Neuronal stem cell (in vitro differentiated cells): Measurements from ENCODE around the gene CA12.

ENCODE experiments used
- DNase-seq: peaks from one replicate; pipeline ENCODE4 v3.0.0-alpha.2; 2013; ENCODE audit warnings: low spot score
- H2AFZ ChIP-seq: one replicate; pipeline ENCODE4 v1.6.1; 2013; ENCODE audit warnings: mild to moderate bottlenecking, low read length, inconsistent platforms
- H2AK5ac ChIP-seq: 2 replicates; pipeline ENCODE4 v1.6.1; 2013; ENCODE audit warnings: low read depth, mild to moderate bottlenecking, inconsistent platforms, low read length, moderate library complexity, mixed read lengths
- H2BK120ac ChIP-seq: 2 replicates; pipeline ENCODE4 v1.6.1; 2013; ENCODE audit warnings: low read depth, mild to moderate bottlenecking, inconsistent platforms, low read length, moderate library complexity, mixed read lengths
- H2BK12ac ChIP-seq: one replicate; pipeline ENCODE4 v1.6.1; 2013; ENCODE audit warnings: low read length, inconsistent platforms
- H2BK15ac ChIP-seq: 2 replicates; pipeline ENCODE4 v1.6.1; 2013; ENCODE audit warnings: mild to moderate bottlenecking, low read length, inconsistent platforms, mixed read lengths
- H2BK5ac ChIP-seq: one replicate; pipeline ENCODE4 v1.6.1; 2013; ENCODE audit warnings: inconsistent platforms, mild to moderate bottlenecking, low read length, moderate library complexity
- H3K14ac ChIP-seq: one replicate; pipeline ENCODE4 v1.6.1; 2013; ENCODE audit warnings: low read length, inconsistent platforms
- H3K18ac ChIP-seq: 2 replicates; pipeline ENCODE4 v1.6.1; 2013; ENCODE audit warnings: low read length, inconsistent platforms
- H3K23ac ChIP-seq: 2 replicates; pipeline ENCODE4 v1.6.1; 2013; ENCODE audit warnings: low read depth, mild to moderate bottlenecking, mixed read lengths, low read length, inconsistent platforms; ENCODE audit not compliant: poor library complexity
- H3K27ac ChIP-seq: replicated peaks from 3 replicates; pipeline ENCODE4 v1.5.1; 2013; ENCODE audit warnings: low read length, inconsistent platforms
- H3K27me3 ChIP-seq, 3 experiments: 2 replicates each; pipeline ENCODE4 v1.6.1; 2013; ENCODE audit warnings: low read length in 3 of 3, mild to moderate bottlenecking in 2 of 3, inconsistent platforms in 1 of 3, low read depth in 1 of 3, mixed read lengths in 1 of 3, moderate library complexity in 1 of 3; ENCODE audit not compliant: control insufficient read depth in 3 of 3, insufficient read depth in 3 of 3
- H3K36me3 ChIP-seq, 2 donors: replicated peaks in 1 of 2; 2 replicates each; pipeline ENCODE4 v1.6.1; 2013; ENCODE audit warnings: low read length in 2 of 2; ENCODE audit not compliant: control insufficient read depth in 2 of 2, insufficient read depth in 2 of 2
- H3K4ac ChIP-seq: 2 replicates; pipeline ENCODE4 v1.6.1; 2013; ENCODE audit warnings: inconsistent platforms, mild to moderate bottlenecking, low read length, moderate library complexity
- H3K4me1 ChIP-seq, 2 donors: 1 replicate in 1 of 2; 2 replicates in 1 of 2; pipeline ENCODE4 v1.6.1; 2013; ENCODE audit warnings: low read length in 2 of 2, low read depth in 1 of 2; ENCODE audit not compliant: control insufficient read depth in 2 of 2, insufficient read depth in 1 of 2
- H3K4me2 ChIP-seq: one replicate; pipeline ENCODE4 v1.6.1; 2013; ENCODE audit warnings: mild to moderate bottlenecking, low read length, inconsistent platforms; ENCODE audit not compliant: insufficient read depth, poor library complexity, severe bottlenecking
- H3K4me3 ChIP-seq, 2 donors: 2 replicates each; pipeline ENCODE4 v1.5.1; 2013; ENCODE audit warnings: low read length in 2 of 2, mild to moderate bottlenecking in 2 of 2, inconsistent platforms in 1 of 2, moderate library complexity in 1 of 2
- H3K79me1 ChIP-seq: one replicate; pipeline ENCODE4 v1.6.1; 2013; ENCODE audit warnings: low read depth, mild to moderate bottlenecking, inconsistent platforms, low read length, moderate library complexity
- H3K9ac ChIP-seq: one replicate; pipeline ENCODE4 v1.6.1; 2013; ENCODE audit warnings: mild to moderate bottlenecking, low read depth, low read length, inconsistent platforms; ENCODE audit not compliant: poor library complexity
- H3K9me3 ChIP-seq, 2 donors: replicated peaks in 1 of 2; 2 replicates each; pipeline versions ENCODE3 to v1.6.1; 2013; ENCODE audit warnings: low read length in 2 of 2, mild to moderate bottlenecking in 2 of 2, inconsistent platforms in 1 of 2, low read depth in 1 of 2, mixed read lengths in 1 of 2, moderate library complexity in 1 of 2; ENCODE audit not compliant: control insufficient read depth in 2 of 2, insufficient read depth in 1 of 2
- H4K8ac ChIP-seq: one replicate; pipeline ENCODE4 v1.6.1; 2013; ENCODE audit warnings: low read depth, mild to moderate bottlenecking, inconsistent platforms, low read length, moderate library complexity
- H4K91ac ChIP-seq: one replicate; pipeline ENCODE4 v1.6.1; 2013; ENCODE audit warnings: low read length, low read depth, mild to moderate bottlenecking, inconsistent platforms; ENCODE audit not compliant: poor library complexity
- WGBS, 2 donors: extraction: QIAGEN DNeasy Blood & Tissue Kit; methylation state at CpG; one replicate each; pipeline ENCODE4 v1.1.7; 2013; ENCODE audit warnings: missing lambda C conversion rate in 2 of 2, mixed read lengths in 1 of 2; ENCODE audit not compliant: insufficient read length in 2 of 2, insufficient replicate concordance in 1 of 2; ENCODE audit errors: extremely low coverage in 2 of 2; 5-methylcytosine and 5-hydroxymethylcytosine counted together

CA12 gene

DNA sequence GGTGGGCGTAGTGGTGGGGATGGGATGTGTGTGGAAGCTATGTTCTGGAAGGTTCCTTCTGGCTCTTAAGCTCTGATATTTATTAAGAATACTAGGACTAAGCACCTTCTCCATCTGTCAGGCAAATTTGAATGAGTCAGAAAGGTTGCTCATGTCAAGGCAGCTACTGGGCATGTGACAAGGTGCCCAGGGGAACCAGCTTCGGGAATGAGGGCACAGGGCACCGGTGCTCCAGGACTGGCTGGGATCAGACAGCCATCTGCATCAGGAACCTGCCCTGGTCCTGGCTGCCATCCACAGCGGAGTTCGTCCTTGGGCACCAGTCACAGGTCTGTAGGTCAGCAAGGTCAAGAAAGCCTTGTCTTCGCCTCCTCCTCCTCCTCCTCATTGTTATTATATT, 32.5 kb downstream of the CA12 start:
- H3K4me2 ChIP-seq = no peak overlapping the region
- H2BK120ac ChIP-seq = no peak overlapping the region
- WGBS, 2 donors = no CpG with 5 or more reads among the region's 6 CpGs
- no peaks in the 10 kb centered on the region for H3K79me1 ChIP-seq
- no peak for DNase-seq
- no peak overlapping the region for H4K8ac ChIP-seq
- no peak overlapping the region for H2BK5ac ChIP-seq
- H3K18ac ChIP-seq = no peak overlapping the region
- H3K9me3 ChIP-seq = no peaks in the 10 kb centered on the region
- H2AFZ ChIP-seq = no peak overlapping the region
- no peak overlapping the region for H2BK15ac ChIP-seq
- no peak overlapping the region for H4K91ac ChIP-seq
- no peak overlapping the region for H3K27ac ChIP-seq
- no peak overlapping the region for H3K23ac ChIP-seq
- H2AK5ac ChIP-seq = no peak overlapping the region
- H3K4me3 ChIP-seq = no peak overlapping the region
- H3K4ac ChIP-seq = no peak overlapping the region
- peaks cover 0 to 13% (median 3%) of the 10 kb centered on the region in 3 experiments for H3K27me3 ChIP-seq
- H3K4me1 ChIP-seq = peaks cover 0 to 9% of the 10 kb centered on the region in 2 donors
- H2BK12ac ChIP-seq = no peak overlapping the region
- no peaks in the 10 kb centered on the region for H3K36me3 ChIP-seq
- peak overlapping the region; percentile 50 for H3K14ac ChIP-seq
- H3K9ac ChIP-seq = no peak overlapping the region

DNA sequence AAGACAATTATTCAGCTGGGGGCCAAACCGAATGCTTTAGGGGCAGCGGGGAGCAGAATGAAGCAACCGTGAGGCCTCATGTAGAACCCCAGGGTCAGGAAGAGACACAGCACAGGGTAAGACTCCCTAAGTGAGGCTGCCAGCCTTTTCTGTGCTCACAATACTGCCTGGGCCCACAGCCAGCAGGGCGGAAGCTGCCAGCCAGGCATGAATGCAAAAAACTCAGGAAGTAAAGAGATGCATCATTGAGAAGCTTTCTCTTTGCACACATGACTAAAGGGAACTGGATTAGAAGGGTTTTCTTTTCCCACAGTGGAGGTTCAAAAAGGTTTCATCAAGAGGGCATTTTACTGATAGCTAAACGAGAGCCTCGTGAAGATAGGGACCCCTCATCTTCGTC, 33.3 kb downstream of the CA12 start:
- Histone ChIP-seq H3K4me1 (peaks cover 0 to 9% of the 10 kb centered on the region in 2 donors), H2BK120ac (no peak overlapping the region), H3K14ac (no peak overlapping the region), H4K8ac (no peak overlapping the region), H2AFZ (peak overlapping the region; percentile 25), H3K18ac (no peak overlapping the region), H3K23ac (no peak overlapping the region), H3K4me2 (no peak overlapping the region), H3K9me3 (no peaks in the 10 kb centered on the region), H3K9ac (no peak overlapping the region), H2BK5ac (no peak overlapping the region), H2BK12ac (no peak overlapping the region), H4K91ac (no peak overlapping the region), H3K27me3 (peaks cover 0 to 16% (median 3%) of the 10 kb centered on the region in 3 experiments), H3K4me3 (no peak overlapping the region), H2BK15ac (no peak overlapping the region), H3K79me1 (no peaks in the 10 kb centered on the region), H3K4ac (no peak overlapping the region), H3K27ac (no peak overlapping the region), H2AK5ac (no peak overlapping the region), H3K36me3 (no peaks in the 10 kb centered on the region)
- no CpG with 5 or more reads among the region's 7 CpGs for WGBS, 2 donors
- DNase-seq = no peak

GRCh38 chr15:63347074-63347857, 34.4 kb downstream of the CA12 start:
- Histone ChIP-seq H3K4ac (no peak overlapping the region), H3K18ac (no peak overlapping the region), H3K4me1 (peaks cover 0 to 9% of the 10 kb centered on the region in 2 donors), H3K4me2 (no peak overlapping the region), H2BK5ac (no peak overlapping the region), H4K8ac (no peak overlapping the region), H3K14ac (no peak overlapping the region), H3K36me3 (no peaks in the 10 kb centered on the region), H3K27me3 (peaks cover 0 to 16% (median 3%) of the 10 kb centered on the region in 3 experiments), H3K9me3 (no peaks in the 10 kb centered on the region), H3K27ac (no peak overlapping the region), H3K79me1 (no peaks in the 10 kb centered on the region), H2BK120ac (no peak overlapping the region), H3K23ac (no peak overlapping the region), H2AK5ac (no peak overlapping the region), H2AFZ (no peak overlapping the region), H2BK12ac (no peak overlapping the region), H4K91ac (no peak overlapping the region), H3K4me3 (no peak overlapping the region), H3K9ac (no peak overlapping the region), H2BK15ac (no peak overlapping the region)
- WGBS, 2 donors = no CpG with 5 or more reads among the region's 6 CpGs
- no peak for DNase-seq

GRCh38 chr15:63345391-63345752, 36.3 kb downstream of the CA12 start:
- no peaks in the 10 kb centered on the region for H3K36me3 ChIP-seq
- WGBS, 2 donors = no CpG with 5 or more reads among the region's 14 CpGs
- H3K27me3 ChIP-seq = peaks cover 0 to 17% (median 3%) of the 10 kb centered on the region in 3 experiments
- no peak overlapping the region for H2BK120ac ChIP-seq
- H3K79me1 ChIP-seq = no peaks in the 10 kb centered on the region
- no peak overlapping the region for H2AFZ ChIP-seq
- peak overlapping the region; percentile 50 for H3K18ac ChIP-seq
- H3K4me1 ChIP-seq = peaks cover 0 to 16% of the 10 kb centered on the region in 2 donors
- no peaks in the 10 kb centered on the region for H3K9me3 ChIP-seq
- no peak overlapping the region for H3K4me3 ChIP-seq
- no peak overlapping the region for H3K9ac ChIP-seq
- H2BK5ac ChIP-seq = no peak overlapping the region
- peak overlapping the region; percentile 34 for H2BK15ac ChIP-seq
- H3K23ac ChIP-seq = peak overlapping the region; percentile 50
- H3K14ac ChIP-seq = no peak overlapping the region
- H3K4ac ChIP-seq = no peak overlapping the region
- H4K8ac ChIP-seq = no peak overlapping the region
- H3K4me2 ChIP-seq = no peak overlapping the region
- no peak overlapping the region for H4K91ac ChIP-seq
- peak overlapping the region; percentile 77 for H2BK12ac ChIP-seq
- peak overlapping the region; percentile 46 for H2AK5ac ChIP-seq
- no peak for DNase-seq
- no peak overlapping the region for H3K27ac ChIP-seq
